SW 1271 (cell line): ENCODE results near the gene UBIAD1.

ENCODE experiments used
- DNase-seq, 2 experiments: peaks; one replicate each; lab custom pipeline; 2025; lab: John Stamatoyannopoulos, UW

The UBIAD1 gene

GRCh38 chr1:11311816-11312755, 39.1 kb downstream of the UBIAD1 start:
- DNase-seq = no peak

GRCh38 chr1:11314959-11315358, 42.0 kb downstream of the UBIAD1 start:
- no peak for DNase-seq

- DNase-seq = no peak
Observed at GRCh38 chr1:11316701-11317100, 43.7 kb downstream of the UBIAD1 start.

- no peak for DNase-seq
Observed at GRCh38 chr1:11318982-11319381, 46.0 kb downstream of the UBIAD1 start.

- DNase-seq = no peak
Observed at GRCh38 chr1:11320153-11320936, 47.3 kb downstream of the UBIAD1 start.

- no peak for DNase-seq
Observed at GRCh38 chr1:11321656-11322491, 48.9 kb downstream of the UBIAD1 start.

- DNase-seq = no peak
Observed at GRCh38 chr1:11324567-11325165, 51.7 kb downstream of the UBIAD1 start.

GRCh38 chr1:11326070-11326469, 53.1 kb downstream of the UBIAD1 start:
- no peak for DNase-seq

- DNase-seq = no peak
Observed at GRCh38 chr1:11328444-11328843, 55.4 kb downstream of the UBIAD1 start.

- DNase-seq = no peak
Observed at GRCh38 chr1:11330411-11330810, 57.4 kb downstream of the UBIAD1 start.

GRCh38 chr1:11331036-11331944, 58.3 kb downstream of the UBIAD1 start:
- DNase-seq = no peak

GRCh38 chr1:11331945-11332546, 59.0 kb downstream of the UBIAD1 start:
- no peak for DNase-seq

- no peak for DNase-seq
Observed at GRCh38 chr1:11333631-11334030, 60.6 kb downstream of the UBIAD1 start.

- DNase-seq = no peak
Observed at GRCh38 chr1:11334261-11334804, 61.3 kb downstream of the UBIAD1 start.

- no peak for DNase-seq
Observed at GRCh38 chr1:11334821-11335220, 61.8 kb downstream of the UBIAD1 start.

GRCh38 chr1:11335417-11336056, 62.5 kb downstream of the UBIAD1 start:
- no peak for DNase-seq

- peak in 1 of 2 experiments; percentile 18 for DNase-seq
Observed at GRCh38 chr1:11337580-11338073, 64.6 kb downstream of the UBIAD1 start.
